GM23338 (cell line): ENCODE results near the gene FAM174A.

ENCODE experiments used
- TF ChIP-seq, protein P1 (sequence below): IDR thresholded peaks from 2 replicates; pipeline ENCODE4 v1.6.1; 2016; ENCODE audit warnings: antibody characterized with exemption
- TF ChIP-seq, protein P2 (sequence below), 2 experiments: fragments of 200-600 bp in 1 of 2; sonication (generic) in 1 of 2; conservative IDR thresholded peaks; 2 replicates each; pipeline versions ENCODE4 v1.5.1 to v1.6.1; 2016 to 2017; ENCODE audit warnings: antibody characterized with exemption in 2 of 2, low read depth in 2 of 2, mild to moderate bottlenecking in 2 of 2, moderate library complexity in 1 of 2

DNA sequence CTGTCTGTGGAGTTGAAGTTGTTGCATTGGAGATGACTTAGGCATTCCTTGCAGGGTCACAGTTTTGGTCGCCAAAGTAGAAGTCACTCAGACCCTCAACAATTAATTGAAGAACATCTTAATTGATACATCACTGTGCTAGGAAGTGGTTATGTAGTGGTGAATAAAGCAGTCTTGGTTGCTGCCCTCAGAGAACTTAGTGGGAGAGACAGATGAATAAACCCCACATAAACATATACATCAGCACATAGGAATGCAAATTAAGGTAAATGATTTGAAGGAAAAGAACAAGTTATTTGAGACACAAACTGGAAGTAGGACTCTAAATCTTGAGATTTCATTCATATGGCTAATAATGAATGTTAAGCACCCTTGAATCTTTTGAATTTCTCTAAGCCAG lies 25.7 kb downstream of the FAM174A start:
- TF ChIP-seq, protein P1, sequence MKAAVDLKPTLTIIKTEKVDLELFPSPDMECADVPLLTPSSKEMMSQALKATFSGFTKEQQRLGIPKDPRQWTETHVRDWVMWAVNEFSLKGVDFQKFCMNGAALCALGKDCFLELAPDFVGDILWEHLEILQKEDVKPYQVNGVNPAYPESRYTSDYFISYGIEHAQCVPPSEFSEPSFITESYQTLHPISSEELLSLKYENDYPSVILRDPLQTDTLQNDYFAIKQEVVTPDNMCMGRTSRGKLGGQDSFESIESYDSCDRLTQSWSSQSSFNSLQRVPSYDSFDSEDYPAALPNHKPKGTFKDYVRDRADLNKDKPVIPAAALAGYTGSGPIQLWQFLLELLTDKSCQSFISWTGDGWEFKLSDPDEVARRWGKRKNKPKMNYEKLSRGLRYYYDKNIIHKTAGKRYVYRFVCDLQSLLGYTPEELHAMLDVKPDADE, result no peak
- TF ChIP-seq, protein P2, sequence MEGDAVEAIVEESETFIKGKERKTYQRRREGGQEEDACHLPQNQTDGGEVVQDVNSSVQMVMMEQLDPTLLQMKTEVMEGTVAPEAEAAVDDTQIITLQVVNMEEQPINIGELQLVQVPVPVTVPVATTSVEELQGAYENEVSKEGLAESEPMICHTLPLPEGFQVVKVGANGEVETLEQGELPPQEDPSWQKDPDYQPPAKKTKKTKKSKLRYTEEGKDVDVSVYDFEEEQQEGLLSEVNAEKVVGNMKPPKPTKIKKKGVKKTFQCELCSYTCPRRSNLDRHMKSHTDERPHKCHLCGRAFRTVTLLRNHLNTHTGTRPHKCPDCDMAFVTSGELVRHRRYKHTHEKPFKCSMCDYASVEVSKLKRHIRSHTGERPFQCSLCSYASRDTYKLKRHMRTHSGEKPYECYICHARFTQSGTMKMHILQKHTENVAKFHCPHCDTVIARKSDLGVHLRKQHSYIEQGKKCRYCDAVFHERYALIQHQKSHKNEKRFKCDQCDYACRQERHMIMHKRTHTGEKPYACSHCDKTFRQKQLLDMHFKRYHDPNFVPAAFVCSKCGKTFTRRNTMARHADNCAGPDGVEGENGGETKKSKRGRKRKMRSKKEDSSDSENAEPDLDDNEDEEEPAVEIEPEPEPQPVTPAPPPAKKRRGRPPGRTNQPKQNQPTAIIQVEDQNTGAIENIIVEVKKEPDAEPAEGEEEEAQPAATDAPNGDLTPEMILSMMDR (conservative IDR thresholded peaks at IDR 0.05; ENCODE audit: low read depth in 2 of 2), result no peak
